Measurements from ENCODE around the gene CARMIL3. TPM values are rescaled to one million over a fixed set of nuclear protein-coding genes. Genes with fewer than 3 reads are reported as not detected.
"Not testable (repeated sequence)": the region's sequence is repeated elsewhere in the genome, so short reads cannot be mapped to it uniquely, and the experiment has no call there.

The CARMIL3 gene
- total RNA-seq (ENCODE audit: low replicate concordance): 0.77 and 1.4 TPM in 2 replicates

DNA sequence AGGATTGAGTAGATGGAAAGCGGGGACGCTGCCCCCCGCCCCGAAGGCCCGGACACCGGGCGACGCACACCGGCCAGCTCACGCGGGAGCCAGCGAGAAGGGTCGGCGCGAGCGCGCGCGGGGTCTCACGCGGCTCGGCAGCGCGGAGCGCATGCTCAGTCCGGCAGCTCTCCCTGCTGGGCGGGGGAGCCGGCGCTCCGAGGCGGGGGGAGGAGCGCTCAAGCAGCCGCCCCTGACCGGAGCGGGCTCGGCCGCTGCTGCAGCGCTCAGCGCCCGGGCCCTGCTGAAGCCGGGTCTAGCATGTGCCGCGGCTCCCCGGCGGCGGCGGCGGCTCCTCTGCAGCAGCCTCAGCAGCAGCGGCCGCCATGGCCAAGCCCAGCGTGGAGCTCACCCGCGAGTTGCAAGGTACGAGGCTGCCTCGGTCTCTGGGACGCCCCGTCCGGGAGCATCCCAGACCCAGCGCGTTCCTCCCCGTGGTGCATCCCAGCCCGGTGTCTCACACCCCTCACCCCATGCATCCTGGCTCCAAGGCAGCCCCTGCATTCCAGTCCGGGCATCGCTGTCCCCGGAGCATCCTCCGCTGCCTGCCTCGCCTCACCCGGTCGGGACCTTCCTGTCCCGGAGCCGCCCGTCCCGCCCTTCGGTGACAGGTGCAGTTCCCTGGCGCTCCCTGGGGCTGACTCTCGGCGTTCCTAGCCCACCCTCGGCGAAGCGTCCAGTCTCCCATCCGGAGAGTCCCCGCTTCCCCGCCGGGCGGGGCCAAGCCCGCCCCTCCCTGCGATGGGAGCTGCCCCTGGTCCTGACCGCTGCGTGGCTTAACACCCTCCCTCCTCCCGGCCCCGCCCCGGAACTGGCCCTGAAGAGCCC lies at the start of gene CARMIL3:
TSS of gene CARMIL3 (plus strand) at position 221 of the 867 bp plus-strand sequence. CDS start at position 366, 145 bp downstream.
- peak within 1 kb of the TSS; percentile 77 for H3K4me3 ChIP-seq
- H3K79me2 ChIP-seq (ENCODE audit: low read depth): no peaks in the 10 kb centered on the region
- H3K4me1 ChIP-seq: peaks cover 6% of the 10 kb centered on the region
- H3K9me3 ChIP-seq (ENCODE audit: low read depth): no peaks in the 10 kb centered on the region
- Mint-ChIP-seq H3K27ac (peak within 1 kb of the TSS; percentile 48), H3K27me3 (ENCODE audit: insufficient read depth, low read depth) (peaks cover 7% of the 10 kb centered on the region), H3K36me3 (no peaks in the 10 kb centered on the region), H3K4me3 (peak within 1 kb of the TSS; percentile 84), H3K9me3 (no peaks in the 10 kb centered on the region), H3K4me1 (peaks cover 13% of the 10 kb centered on the region)
- TF ChIP-seq, protein P1, sequence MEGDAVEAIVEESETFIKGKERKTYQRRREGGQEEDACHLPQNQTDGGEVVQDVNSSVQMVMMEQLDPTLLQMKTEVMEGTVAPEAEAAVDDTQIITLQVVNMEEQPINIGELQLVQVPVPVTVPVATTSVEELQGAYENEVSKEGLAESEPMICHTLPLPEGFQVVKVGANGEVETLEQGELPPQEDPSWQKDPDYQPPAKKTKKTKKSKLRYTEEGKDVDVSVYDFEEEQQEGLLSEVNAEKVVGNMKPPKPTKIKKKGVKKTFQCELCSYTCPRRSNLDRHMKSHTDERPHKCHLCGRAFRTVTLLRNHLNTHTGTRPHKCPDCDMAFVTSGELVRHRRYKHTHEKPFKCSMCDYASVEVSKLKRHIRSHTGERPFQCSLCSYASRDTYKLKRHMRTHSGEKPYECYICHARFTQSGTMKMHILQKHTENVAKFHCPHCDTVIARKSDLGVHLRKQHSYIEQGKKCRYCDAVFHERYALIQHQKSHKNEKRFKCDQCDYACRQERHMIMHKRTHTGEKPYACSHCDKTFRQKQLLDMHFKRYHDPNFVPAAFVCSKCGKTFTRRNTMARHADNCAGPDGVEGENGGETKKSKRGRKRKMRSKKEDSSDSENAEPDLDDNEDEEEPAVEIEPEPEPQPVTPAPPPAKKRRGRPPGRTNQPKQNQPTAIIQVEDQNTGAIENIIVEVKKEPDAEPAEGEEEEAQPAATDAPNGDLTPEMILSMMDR (IDR thresholded peaks at IDR 0.05): no peak
- no peak for TF ChIP-seq EZH2 (IDR thresholded peaks at IDR 0.05)
- no peak for TF ChIP-seq EZH2phosphoT487 (IDR thresholded peaks at IDR 0.05)
- peaks cover 5% of the 10 kb centered on the region for H3F3A ChIP-seq (ENCODE audit: low read depth)
- H2AFZ ChIP-seq (replicated peaks): peak within 1 kb of the TSS; percentile 99
- H3K4me2 ChIP-seq: peak within 1 kb of the TSS; percentile 99
- no peaks in the 10 kb centered on the region for H4K20me1 ChIP-seq (ENCODE audit: low read depth)
- no peak within 1 kb of the TSS for H3K27ac ChIP-seq
- no peak within 1 kb of the TSS for H3K9ac ChIP-seq
- no peaks in the 10 kb centered on the region for H3K36me3 ChIP-seq
- DNase-seq (ENCODE audit: low spot score): peak; percentile 91
- peaks cover 3% of the 10 kb centered on the region for H3K27me3 ChIP-seq

DNA sequence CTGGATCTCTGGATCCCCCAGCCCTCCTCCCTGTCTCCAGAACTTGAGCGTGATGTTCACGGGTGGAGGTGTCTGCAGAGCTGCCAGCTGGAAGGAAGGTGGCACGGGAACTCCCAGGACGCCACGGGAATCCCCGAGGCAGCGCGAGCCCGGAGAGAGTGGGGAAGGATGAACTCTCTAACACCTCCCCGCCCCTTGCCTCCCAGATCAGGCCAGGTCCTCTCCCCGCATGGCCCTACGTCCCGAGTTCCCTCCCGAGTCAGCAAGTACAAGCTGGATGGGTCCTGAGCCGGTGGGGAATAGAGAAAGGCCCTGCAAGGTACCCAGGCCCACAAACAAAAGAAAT lies 45.4 kb upstream of the CARMIL3 start:
- not testable (repeated sequence) for H3K9me3 ChIP-seq (ENCODE audit: low read depth); H3F3A ChIP-seq (ENCODE audit: low read depth); H3K4me3 Mint-ChIP-seq; H3K79me2 ChIP-seq (ENCODE audit: low read depth); H3K9me3 Mint-ChIP-seq; H3K36me3 Mint-ChIP-seq; H3K36me3 ChIP-seq; H3K27me3 ChIP-seq; H3K27me3 Mint-ChIP-seq (ENCODE audit: insufficient read depth, low read depth); H3K4me1 Mint-ChIP-seq; H3K9ac ChIP-seq; DNase-seq (ENCODE audit: low spot score); H3K27ac Mint-ChIP-seq; H3K27ac ChIP-seq; H3K4me1 ChIP-seq; H4K20me1 ChIP-seq (ENCODE audit: low read depth)
- H2AFZ ChIP-seq (replicated peaks): peak overlapping the region; percentile 63
- peak overlapping the region; percentile 33 for H3K4me3 ChIP-seq
- H3K4me2 ChIP-seq: peak overlapping the region; percentile 60

DNA sequence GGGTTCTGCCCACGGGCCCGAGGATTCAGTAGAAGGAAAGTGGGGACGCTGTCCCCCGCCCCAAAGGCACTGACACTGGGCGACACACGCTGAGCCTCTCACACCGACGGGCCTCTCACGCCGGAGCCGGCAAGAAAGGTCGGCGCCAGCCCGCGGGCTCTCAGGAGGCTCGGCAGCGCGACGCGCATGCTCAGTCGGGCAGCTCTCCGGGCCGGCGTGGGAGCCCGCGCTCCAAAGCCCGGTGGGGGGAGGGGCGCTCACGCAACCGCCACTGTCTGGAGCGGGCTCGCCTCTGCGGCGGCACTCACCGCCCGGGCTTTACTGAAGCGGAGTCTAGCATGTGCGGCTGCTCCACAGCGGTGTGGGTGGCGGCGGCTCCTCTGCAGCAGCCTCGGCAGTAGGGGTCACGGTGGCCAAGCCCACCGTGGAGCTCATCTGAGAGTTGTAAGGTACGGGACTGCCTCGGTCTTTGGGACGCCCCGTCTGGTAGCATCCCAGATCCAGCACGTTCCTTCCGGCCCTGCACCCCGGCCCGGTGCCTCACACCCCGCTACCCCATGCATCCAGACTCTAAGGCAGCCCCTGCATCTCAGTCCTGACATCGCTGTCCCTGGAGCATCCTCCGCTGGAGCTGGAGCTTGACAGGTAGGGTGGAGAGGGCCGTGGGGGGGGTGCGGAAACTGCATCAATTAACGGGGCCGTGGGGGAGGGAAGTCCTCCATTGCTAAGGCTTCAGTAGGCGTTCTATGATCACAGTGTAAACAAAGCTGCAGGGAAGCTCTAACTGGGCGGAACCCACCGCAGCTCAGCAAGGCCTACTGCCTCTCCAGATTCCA lies 44.8 kb upstream of the CARMIL3 start:
- H3K4me3 Mint-ChIP-seq; H3K9ac ChIP-seq; H3K9me3 ChIP-seq (ENCODE audit: low read depth): not testable (repeated sequence)

DNA sequence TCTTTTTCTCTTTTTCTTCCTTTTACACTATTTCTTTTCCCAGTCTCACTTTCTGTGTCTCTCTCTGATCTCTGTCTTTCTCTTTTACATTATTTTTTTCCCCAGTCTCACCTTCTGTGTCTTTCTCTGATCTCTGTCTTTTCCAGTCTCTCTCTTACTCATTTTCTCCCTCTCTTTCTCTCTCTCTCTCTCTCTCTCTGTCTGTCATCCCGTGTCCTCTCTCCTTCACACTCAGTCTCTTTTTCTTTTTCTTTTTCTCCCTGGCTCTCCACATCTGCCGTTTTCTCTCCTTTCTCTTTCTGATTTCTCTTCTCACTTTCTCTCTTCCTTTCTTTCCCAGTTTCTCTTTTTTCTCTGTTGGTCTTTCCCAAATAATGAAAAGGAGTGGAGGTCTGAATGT lies 40.8 kb upstream of the CARMIL3 start:
- Histone ChIP-seq H3K4me3 (no peak overlapping the region), H3K4me1 (peaks cover 34% of the 10 kb centered on the region), H4K20me1 (ENCODE audit: low read depth) (no peaks in the 10 kb centered on the region), H2AFZ (replicated peaks) (no peak overlapping the region), H3K36me3 (no peaks in the 10 kb centered on the region), H3K9ac (no peak overlapping the region), H3K27ac (no peak overlapping the region), H3K9me3 (ENCODE audit: low read depth) (no peaks in the 10 kb centered on the region), H3K79me2 (ENCODE audit: low read depth) (no peaks in the 10 kb centered on the region), H3K27me3 (no peaks in the 10 kb centered on the region), H3K4me2 (peak overlapping the region; percentile 27), H3F3A (ENCODE audit: low read depth) (peaks cover 21% of the 10 kb centered on the region)
- Mint-ChIP-seq H3K4me1 (no peaks in the 10 kb centered on the region), H3K36me3 (no peaks in the 10 kb centered on the region), H3K27ac (no peak overlapping the region), H3K4me3 (no peak overlapping the region), H3K27me3 (ENCODE audit: insufficient read depth, low read depth) (peaks cover 4% of the 10 kb centered on the region), H3K9me3 (no peaks in the 10 kb centered on the region)
- TF ChIP-seq, protein P1 (IDR thresholded peaks at IDR 0.05): no peak
- no peak for DNase-seq (ENCODE audit: low spot score)

More for the DNA sequence above, 44.8 kb upstream of the CARMIL3 start:
- DNase-seq (ENCODE audit: low spot score): peak; percentile 66
- not testable (repeated sequence) for H3K36me3 Mint-ChIP-seq; H3K79me2 ChIP-seq (ENCODE audit: low read depth); H3K27me3 Mint-ChIP-seq (ENCODE audit: insufficient read depth, low read depth); H3K27ac Mint-ChIP-seq; H3F3A ChIP-seq (ENCODE audit: low read depth); H4K20me1 ChIP-seq (ENCODE audit: low read depth); H3K27me3 ChIP-seq; H3K27ac ChIP-seq; H3K36me3 ChIP-seq; H3K9me3 Mint-ChIP-seq; H3K4me1 Mint-ChIP-seq
- Histone ChIP-seq H3K4me2 (peak overlapping the region; percentile 60), H3K4me1 (peaks cover 15% of the 10 kb centered on the region), H3K4me3 (peak overlapping the region; percentile 33), H2AFZ (replicated peaks) (peak overlapping the region; percentile 63)

DNA sequence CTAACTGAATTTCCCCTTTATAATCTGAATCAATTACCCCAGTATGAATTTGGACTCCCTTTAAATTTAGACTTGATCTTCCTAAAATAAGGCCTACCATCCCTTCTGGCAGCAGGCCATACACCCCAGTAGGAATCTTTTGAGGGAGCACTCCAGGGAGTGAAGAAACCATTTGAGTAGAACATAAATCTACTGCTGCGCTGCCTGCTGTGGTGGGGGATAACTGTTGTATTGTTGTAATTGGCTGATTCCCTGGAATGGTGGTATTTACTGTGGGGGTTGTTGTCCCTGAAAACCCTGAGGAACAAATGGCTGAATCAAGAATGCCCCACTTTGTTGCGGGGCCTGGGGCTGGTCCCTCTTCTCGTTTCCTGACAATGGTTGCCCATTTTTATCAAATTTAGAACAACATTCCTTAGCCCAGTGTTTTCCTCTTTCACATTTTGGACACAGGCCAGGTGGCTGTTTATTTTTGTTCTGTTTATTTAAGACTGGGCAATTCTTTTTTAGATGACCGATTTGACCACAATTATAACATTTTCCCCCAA lies 39.0 kb upstream of the CARMIL3 start:
- Histone ChIP-seq H3K4me1 (peaks cover 34% of the 10 kb centered on the region), H3K4me3 (peak overlapping the region; percentile 32), H3K27ac (peak overlapping the region; percentile 56), H3F3A (ENCODE audit: low read depth) (peaks cover 21% of the 10 kb centered on the region), H3K4me2 (peak overlapping the region; percentile 59)
- not testable (repeated sequence) for H3K27me3 Mint-ChIP-seq (ENCODE audit: insufficient read depth, low read depth); H3K4me3 Mint-ChIP-seq; H3K27me3 ChIP-seq; H4K20me1 ChIP-seq (ENCODE audit: low read depth); H3K9me3 ChIP-seq (ENCODE audit: low read depth); H3K4me1 Mint-ChIP-seq; H3K9ac ChIP-seq; H2AFZ ChIP-seq (replicated peaks); H3K36me3 ChIP-seq; H3K27ac Mint-ChIP-seq; H3K9me3 Mint-ChIP-seq; H3K79me2 ChIP-seq (ENCODE audit: low read depth); H3K36me3 Mint-ChIP-seq
- DNase-seq (ENCODE audit: low spot score): peak; percentile 60

Data from neural progenitor cell (in vitro differentiated cells).